Lower leg skin (tissue), 4 donors: ENCODE results near the gene MGAT4A. TPM values are rescaled to one million over a fixed set of nuclear protein-coding genes. Genes with fewer than 3 reads are reported as not detected.
A peak's percentile ranks its signal among the peaks of the same experiment; 100 is the strongest.

Source experiments
- DNase-seq, 2 donors: peaks; one replicate each; pipeline ENCODE4 v3.0.0-alpha.2; 2019; ENCODE audit warnings: low spot score in 2 of 2
- H3K4me3 ChIP-seq: fragments of 200-600 bp; sonication (generic); 2 replicates; pipeline ENCODE4 v1.5.1; 2017; ENCODE audit warnings: mild to moderate bottlenecking, low read depth; ENCODE audit not compliant: poor library complexity, severe bottlenecking
- CTCF ChIP-seq, 3 donors: fragments of 450-650 bp; IDR thresholded peaks; one replicate each; pipeline ENCODE4 v1.5.1; 2016; ENCODE audit warnings: antibody characterized with exemption in 3 of 3, mild to moderate bottlenecking in 3 of 3, moderate library complexity in 2 of 3
- POLR2A ChIP-seq, 2 donors: fragments of 450-650 bp; IDR thresholded peaks; one replicate each; pipeline ENCODE4 v1.6.1; 2016 to 2017; ENCODE audit warnings: antibody characterized with exemption in 2 of 2, mild to moderate bottlenecking in 1 of 2, moderate library complexity in 1 of 2
- WGBS, 2 donors: methylation state at CpG; one replicate each; pipeline ENCODE4 v1.1.5; 2018; 5-methylcytosine and 5-hydroxymethylcytosine counted together
- intact Hi-C: fragments of 100-400 bp; cut with DNase I; formaldehyde crosslinking; loops from one replicate; pipeline ENCODE4 v1.15.0; 2023; ENCODE audit warnings: low total_unique reads
- total RNA-seq, 4 donors: library from RNA; depleted of rRNA; stranded (reverse); fragments of >200 nt; gene quantifications; one replicate each; pipeline ENCODE4 v1.1.0, GENCODE V29; 2016

Gene MGAT4A
- total RNA-seq, 4 donors from 2014 or later = 7.3 to 24.9 (median 14.2) TPM

GRCh38 chr2:98579926-98580325 lies 151.0 kb downstream of the MGAT4A start:
- WGBS, 2 donors = 85 to 91% methylated on average over 7 of the region's 7 CpGs
- no peak overlapping the region for H3K4me3 ChIP-seq
- no peak for DNase-seq
- TF ChIP-seq CTCF (IDR thresholded peaks at IDR 0.05) = no peak
- TF ChIP-seq POLR2A (IDR thresholded peaks at IDR 0.05) = no peak
- intact Hi-C loops = no loop called here

GRCh38 chr2:98578231-98578630 lies 152.7 kb downstream of the MGAT4A start:
- DNase-seq = peak in 1 of 2 donors; percentile 40
- TF ChIP-seq POLR2A (IDR thresholded peaks at IDR 0.05) (no peak), CTCF (IDR thresholded peaks at IDR 0.05) (no peak)
- H3K4me3 ChIP-seq = no peak overlapping the region
- WGBS, 2 donors = 88 to 95% methylated on average over 9 of the region's 9 CpGs
- intact Hi-C loops = no loop called here

- TF ChIP-seq POLR2A (IDR thresholded peaks at IDR 0.05) (no peak), CTCF (IDR thresholded peaks at IDR 0.05) (no peak)
- intact Hi-C loops = no loop called here
- H3K4me3 ChIP-seq = no peak overlapping the region
- 82 to 85% methylated on average over 10 of the region's 10 CpGs for WGBS, 2 donors
- DNase-seq = peak in 1 of 2 donors; percentile 46
Measured at GRCh38 chr2:98577313-98577712, 153.6 kb downstream of the MGAT4A start.

- 84 to 97% methylated on average over 12 to 21 of the region's 22 CpGs for WGBS, 2 donors
- no peak for TF ChIP-seq POLR2A (IDR thresholded peaks at IDR 0.05)
- no peak for TF ChIP-seq CTCF (IDR thresholded peaks at IDR 0.05)
- intact Hi-C loops = no loop called here
- peak in 1 of 2 donors; percentile 79 for DNase-seq
- H3K4me3 ChIP-seq = no peak overlapping the region
Measured at GRCh38 chr2:98576666-98577312, 154.1 kb downstream of the MGAT4A start.

- no peak overlapping the region for H3K4me3 ChIP-seq
- TF ChIP-seq CTCF (IDR thresholded peaks at IDR 0.05) (no peak), POLR2A (IDR thresholded peaks at IDR 0.05) (no peak)
- 95 to 96% methylated on average over 13 of the region's 13 CpGs for WGBS, 2 donors
- peak in 1 of 2 donors; percentile 73 for DNase-seq
- intact Hi-C loops = no loop called here
Measured at GRCh38 chr2:98573426-98573825, 157.5 kb downstream of the MGAT4A start.

- peak in 1 of 2 donors; percentile 64 for DNase-seq
- intact Hi-C loops = no loop called here
- TF ChIP-seq POLR2A (IDR thresholded peaks at IDR 0.05) = no peak
- TF ChIP-seq CTCF (IDR thresholded peaks at IDR 0.05) = no peak
- no peak overlapping the region for H3K4me3 ChIP-seq
- WGBS, 2 donors = 86 to 88% methylated on average over 15 of the region's 15 CpGs
Measured at GRCh38 chr2:98572676-98573075, 158.3 kb downstream of the MGAT4A start.
